Fibroblast of gingiva (primary cell): Measurements from ENCODE around the gene PPP1CC.

Source experiments
- DNase-seq: peaks from one replicate; pipeline ENCODE4 v3.0.0-alpha.2; 2011; ENCODE audit warnings: low read depth

Gene PPP1CC

GRCh38 chr12:110754101-110754793 lies 11.6 kb upstream of the PPP1CC start:
- peak; percentile 46 for DNase-seq

- DNase-seq = peak; percentile 40
Observed at GRCh38 chr12:110750784-110751461, 8.2 kb upstream of the PPP1CC start.

DNA sequence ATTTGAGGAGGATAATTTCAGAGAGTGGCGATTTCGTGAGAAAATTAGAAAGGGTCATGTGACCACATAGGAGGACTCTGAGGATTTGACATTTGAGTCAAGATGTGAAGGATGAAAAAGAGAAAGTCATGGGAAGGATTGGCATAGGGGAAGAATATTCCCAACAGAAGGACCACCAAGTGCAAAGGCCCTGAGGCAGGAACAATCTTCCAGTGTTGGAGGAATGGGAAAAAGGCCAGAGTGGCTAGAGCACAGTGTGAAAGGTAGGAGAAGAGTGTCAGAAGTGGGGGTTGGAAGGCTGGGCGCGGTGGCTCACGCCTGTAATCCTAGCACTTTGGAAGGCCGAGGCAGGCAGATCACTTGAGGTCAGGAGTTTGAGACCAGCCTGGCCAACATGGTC lies 3.9 kb upstream of the PPP1CC start:
- DNase-seq = no peak

GRCh38 chr12:110745542-110746284 lies 3.0 kb upstream of the PPP1CC start:
- DNase-seq = no peak

DNA sequence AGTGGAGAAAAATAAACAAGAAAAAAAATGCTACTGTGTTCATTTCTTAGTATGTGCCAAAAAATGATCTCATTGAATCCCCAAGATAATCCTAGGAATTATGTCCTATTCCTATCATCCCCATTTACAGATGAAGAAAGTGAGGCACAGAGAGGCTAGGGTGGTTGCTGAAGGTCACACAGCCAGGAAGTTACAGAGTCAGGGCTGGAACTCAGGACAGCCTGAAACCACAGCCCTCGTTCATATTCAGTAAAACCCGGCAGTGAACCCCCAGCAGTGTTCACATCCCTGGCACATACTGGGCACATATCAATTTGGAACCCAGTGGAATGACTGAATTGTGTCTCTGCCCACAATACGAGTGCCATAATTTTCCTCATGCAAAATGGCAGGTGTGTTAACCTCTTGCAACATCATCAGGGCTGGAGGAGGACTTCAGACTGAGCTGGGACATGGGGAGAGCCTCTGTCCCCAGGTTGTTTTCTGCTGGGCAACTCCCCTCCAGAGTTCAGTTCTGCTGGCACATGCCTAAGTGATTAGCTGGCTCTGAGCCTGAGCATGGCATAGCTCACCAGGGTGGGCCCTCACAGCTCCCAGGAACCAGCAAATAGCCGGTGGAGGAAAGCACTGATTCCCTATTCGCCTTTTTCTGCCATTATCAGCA lies 2.0 kb upstream of the PPP1CC start:
- no peak for DNase-seq

DNA sequence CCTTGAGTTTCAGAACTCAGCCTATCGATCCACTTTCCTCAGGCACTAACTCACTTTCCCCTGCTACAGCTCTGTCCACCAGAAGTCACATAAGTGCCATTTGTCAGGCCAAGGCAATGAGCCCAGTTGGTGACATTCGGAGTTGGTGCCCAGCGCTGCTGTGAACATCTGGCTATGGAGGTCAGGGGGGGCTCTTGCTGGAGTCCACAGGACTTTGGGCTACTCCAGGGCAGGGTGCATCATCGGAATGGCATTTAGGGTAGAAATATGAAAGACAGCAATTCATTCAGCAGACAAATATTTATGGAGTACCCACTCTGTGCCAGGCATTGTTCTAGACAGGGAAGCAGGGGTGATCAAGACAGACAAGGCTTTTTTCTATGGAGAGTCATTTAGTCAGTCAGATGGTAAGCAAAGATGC lies 1.5 kb upstream of the PPP1CC start:
- peak; percentile 71 for DNase-seq

DNA sequence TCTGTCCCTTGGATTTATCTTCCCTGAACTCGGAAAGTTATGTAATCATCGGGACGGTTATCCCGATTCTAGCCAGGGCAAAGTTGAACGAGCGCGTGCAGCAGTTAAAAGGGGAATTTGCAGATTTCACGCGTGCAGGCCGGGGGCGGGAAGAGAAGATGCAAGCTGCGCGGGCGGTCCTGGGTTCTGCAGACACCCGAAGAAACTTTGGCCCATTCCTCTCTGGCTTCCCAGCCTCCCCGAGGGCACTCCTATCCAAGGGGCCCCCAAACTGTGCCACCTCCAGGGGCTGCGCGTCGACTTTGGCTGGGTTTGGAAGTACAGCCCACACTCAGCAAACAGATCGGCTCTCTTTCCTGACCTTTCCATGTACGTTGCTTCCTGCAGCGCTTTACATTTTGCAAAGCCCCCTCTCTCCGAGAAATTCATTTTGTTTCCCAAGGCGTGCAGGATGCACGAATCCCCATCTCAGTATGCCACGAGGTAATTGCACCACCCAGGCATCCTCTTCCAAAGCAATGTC lies 941 bp upstream of the PPP1CC start:
- no peak for DNase-seq

DNA sequence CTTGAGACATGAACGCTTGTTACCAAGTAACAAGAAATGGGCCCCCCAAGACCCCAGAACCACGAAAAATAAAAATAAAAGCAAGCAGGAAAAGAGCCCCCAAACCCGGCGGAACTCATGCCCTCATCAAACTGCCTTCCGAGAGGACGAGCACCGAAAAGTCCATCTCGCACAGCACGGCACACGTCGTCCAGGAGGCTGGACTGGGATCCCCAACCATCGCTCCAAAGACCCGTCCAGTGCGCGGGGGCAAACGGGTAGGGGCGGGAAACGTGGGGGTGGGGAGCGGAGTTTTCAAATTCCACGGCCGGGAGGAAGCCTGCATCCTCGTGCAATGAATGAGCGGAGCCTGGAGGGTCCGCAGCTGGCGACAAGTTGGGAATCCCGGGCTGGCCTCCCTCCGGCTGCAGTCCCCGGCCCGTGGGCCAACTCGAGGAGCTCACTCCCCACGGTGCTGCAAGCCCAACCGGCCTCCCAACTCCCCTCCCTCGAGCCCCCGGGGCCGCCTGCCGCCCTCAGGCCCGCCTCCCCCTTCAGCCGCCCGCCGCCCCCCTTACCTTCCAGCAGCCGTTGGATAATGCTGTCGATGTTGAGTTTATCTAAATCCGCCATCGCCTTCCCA lies 484 bp downstream of the PPP1CC start:
- DNase-seq = no peak

- DNase-seq = no peak
Observed at GRCh38 chr12:110741341-110742095, 1.2 kb downstream of the PPP1CC start.

DNA sequence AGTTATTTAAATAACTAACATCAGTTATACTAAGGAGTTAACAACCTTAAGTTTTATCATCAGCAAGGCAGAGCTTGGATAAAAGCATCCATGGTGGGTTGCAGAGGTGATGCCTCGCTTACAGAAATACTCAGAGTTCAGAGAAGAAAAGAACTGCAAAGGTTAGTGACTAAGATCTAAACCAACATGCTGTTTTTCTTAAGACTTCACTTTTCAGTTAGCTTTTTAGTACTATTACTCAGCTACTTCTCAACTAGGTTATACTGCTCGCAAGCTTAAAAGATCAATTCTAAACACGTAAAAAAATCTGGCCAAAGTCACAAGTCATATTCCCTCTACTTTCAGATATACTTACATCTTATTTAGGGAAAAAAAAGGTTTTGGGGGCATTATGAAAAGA lies 2.8 kb downstream of the PPP1CC start:
- no peak for DNase-seq

DNA sequence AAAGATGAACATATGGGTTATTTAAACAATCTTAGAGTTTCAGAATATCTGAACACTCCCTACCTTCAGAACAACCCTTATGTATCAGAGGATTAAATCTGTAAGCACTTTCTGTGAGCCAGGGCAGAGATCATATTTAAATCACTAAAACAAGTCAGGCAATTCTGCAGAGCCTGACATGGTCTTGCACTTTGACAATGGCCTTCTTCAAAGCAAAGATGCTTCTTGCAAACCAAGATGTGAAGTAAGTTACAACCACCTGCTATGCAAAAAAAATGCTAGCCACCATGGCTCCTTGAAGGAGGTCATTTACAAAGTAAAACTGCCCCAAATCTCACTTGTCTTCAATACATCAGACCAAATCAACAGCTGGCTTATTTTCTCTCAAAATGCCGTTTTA lies 3.2 kb downstream of the PPP1CC start:
- DNase-seq = no peak

- DNase-seq = no peak
Observed at GRCh38 chr12:110737532-110737931, 5.2 kb downstream of the PPP1CC start.

- peak; percentile 32 for DNase-seq
Observed at GRCh38 chr12:110737016-110737415, 5.7 kb downstream of the PPP1CC start.

DNA sequence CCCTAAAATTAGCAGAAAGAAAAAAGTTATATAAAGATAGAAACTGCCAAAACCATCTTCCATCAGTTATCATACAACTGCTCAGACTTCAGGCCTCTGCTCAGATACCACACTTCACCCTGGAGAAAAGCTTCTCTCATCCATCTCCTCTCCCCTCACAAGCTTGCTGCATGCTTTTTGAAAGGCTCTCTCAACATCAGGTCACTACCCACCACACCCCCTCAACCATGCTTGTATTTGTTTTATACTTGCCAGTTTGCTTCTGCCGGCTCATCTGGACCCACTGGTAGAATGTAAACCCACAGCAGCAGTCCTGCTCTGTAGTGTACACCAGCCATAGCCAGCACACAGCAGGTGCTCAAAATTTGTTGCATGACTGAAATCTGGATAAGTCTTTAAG lies 8.8 kb downstream of the PPP1CC start:
- no peak for DNase-seq

DNA sequence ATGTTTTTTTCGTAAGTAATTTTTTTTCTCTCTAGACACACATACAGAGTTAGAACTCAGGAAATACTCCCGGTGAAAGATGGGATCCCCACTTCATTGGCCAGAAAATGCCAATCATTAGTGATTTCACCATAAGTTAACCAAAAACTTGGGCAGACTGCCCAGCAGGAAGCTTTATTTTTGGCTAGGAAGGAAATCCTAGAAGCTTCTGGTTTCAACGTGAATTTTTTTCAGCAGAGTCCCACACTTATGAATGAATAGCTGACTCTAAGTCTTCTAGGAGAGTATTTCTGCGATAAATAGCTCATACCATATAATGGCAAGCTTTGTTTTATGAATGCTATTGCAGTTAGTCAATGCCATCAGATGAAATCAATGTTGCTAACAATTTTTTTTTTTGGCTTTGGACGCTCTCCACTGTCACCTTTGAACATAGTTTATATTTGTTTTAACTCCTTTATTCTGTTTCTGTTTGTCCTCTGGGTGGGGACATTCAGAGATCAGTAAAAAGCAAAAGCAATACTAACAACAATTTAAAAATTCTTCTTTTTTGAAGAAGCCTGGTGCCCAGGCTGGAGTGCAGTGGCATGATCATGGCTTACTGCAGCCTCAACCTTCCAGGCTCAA lies 9.5 kb downstream of the PPP1CC start:
- DNase-seq = peak; percentile 83

- DNase-seq = no peak
Observed at GRCh38 chr12:110732572-110732971, 10.1 kb downstream of the PPP1CC start.

DNA sequence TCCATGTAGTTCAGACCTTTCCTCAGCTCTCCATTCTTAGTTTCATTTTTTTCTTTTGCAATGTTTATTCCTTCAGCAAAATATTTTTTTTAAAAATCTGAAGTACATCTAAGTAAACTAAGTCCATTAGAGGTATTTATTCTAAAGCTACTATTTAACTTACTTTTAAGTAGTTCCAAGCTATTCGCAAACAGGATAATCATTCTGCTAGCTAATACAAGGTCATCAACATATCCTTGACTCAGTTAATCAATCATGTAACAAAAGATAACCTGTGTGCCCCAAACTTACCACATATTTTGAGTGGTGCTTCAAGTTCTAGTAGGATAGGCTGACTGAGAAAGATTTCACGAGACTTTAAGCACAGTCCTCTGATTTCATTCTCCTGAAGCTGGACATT lies 11.2 kb downstream of the PPP1CC start:
- DNase-seq = no peak

DNA sequence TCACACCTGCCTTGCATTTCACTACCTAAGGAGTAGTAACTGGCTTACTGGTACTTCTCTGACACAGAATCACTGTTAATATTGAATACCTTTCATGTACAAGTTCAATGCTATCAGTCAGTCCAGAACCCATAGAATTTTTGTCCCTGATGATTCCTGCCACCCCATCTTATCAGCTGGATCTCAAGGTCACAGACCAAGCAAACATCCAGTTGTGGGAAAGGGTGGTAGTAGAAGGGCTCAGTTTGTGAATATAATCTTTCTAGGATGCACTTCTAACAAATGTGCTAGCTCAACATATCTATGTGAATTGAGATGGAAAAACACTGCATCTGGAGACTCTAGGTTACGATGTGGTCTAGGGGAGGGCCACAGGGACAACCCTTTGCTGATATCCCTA lies 14.1 kb downstream of the PPP1CC start:
- no peak for DNase-seq

GRCh38 chr12:110726708-110727369 lies 15.9 kb downstream of the PPP1CC start:
- DNase-seq = no peak

DNA sequence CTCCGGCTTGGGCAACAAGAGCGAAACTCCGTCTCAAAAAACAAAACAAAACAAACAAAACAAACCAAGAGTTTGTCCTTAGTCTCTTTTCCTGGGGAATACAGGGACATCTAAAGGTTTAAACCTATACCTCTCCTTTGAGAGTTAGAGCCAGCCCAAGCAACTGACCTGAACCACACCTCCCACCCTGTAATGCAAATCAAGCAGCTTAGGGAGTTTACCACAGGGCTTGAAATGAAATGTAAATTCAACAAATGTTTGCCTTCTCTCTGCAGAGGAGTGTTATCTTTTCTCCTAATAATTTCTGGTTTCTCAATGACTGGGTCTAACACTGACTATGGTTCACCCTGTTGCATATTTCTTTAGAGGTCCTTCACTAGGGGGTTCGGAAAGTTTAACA lies 16.7 kb downstream of the PPP1CC start:
- no peak for DNase-seq
